ENCODE results near the gene NUDCD3.

DNA sequence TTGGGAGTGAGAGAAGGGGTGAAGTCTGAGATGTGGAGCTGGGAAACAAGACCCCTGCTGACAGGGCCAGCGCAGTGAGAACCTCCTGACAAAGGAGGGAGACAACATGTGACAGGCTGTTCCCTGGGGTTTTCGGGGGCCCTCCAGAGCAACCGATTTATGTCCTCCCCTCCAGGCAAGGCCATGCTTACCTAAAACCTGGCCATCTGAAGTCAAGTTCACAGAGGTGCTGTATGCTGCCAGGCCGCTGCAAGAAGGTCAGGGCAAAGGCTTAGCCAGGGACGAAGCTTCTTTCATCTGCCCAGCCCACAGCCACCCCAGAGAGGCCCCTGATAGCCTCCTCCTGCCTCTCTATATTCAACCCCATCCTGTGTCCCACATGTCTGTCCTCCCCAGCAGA lies 30.1 kb upstream of the NUDCD3 start:
- TF ChIP-seq, protein P1, sequence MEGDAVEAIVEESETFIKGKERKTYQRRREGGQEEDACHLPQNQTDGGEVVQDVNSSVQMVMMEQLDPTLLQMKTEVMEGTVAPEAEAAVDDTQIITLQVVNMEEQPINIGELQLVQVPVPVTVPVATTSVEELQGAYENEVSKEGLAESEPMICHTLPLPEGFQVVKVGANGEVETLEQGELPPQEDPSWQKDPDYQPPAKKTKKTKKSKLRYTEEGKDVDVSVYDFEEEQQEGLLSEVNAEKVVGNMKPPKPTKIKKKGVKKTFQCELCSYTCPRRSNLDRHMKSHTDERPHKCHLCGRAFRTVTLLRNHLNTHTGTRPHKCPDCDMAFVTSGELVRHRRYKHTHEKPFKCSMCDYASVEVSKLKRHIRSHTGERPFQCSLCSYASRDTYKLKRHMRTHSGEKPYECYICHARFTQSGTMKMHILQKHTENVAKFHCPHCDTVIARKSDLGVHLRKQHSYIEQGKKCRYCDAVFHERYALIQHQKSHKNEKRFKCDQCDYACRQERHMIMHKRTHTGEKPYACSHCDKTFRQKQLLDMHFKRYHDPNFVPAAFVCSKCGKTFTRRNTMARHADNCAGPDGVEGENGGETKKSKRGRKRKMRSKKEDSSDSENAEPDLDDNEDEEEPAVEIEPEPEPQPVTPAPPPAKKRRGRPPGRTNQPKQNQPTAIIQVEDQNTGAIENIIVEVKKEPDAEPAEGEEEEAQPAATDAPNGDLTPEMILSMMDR (IDR thresholded peaks at IDR 0.05): no peak
- TF ChIP-seq, protein P2, sequence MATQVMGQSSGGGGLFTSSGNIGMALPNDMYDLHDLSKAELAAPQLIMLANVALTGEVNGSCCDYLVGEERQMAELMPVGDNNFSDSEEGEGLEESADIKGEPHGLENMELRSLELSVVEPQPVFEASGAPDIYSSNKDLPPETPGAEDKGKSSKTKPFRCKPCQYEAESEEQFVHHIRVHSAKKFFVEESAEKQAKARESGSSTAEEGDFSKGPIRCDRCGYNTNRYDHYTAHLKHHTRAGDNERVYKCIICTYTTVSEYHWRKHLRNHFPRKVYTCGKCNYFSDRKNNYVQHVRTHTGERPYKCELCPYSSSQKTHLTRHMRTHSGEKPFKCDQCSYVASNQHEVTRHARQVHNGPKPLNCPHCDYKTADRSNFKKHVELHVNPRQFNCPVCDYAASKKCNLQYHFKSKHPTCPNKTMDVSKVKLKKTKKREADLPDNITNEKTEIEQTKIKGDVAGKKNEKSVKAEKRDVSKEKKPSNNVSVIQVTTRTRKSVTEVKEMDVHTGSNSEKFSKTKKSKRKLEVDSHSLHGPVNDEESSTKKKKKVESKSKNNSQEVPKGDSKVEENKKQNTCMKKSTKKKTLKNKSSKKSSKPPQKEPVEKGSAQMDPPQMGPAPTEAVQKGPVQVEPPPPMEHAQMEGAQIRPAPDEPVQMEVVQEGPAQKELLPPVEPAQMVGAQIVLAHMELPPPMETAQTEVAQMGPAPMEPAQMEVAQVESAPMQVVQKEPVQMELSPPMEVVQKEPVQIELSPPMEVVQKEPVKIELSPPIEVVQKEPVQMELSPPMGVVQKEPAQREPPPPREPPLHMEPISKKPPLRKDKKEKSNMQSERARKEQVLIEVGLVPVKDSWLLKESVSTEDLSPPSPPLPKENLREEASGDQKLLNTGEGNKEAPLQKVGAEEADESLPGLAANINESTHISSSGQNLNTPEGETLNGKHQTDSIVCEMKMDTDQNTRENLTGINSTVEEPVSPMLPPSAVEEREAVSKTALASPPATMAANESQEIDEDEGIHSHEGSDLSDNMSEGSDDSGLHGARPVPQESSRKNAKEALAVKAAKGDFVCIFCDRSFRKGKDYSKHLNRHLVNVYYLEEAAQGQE (IDR thresholded peaks at IDR 0.05; ENCODE audit: insufficient read depth in 1 of 2, low read depth in 2 of 2, low read length in 1 of 2): no peak
